NCI-H69 (cell line): ENCODE results near the gene TPPP3.
A peak's percentile ranks its signal among the peaks of the same experiment; 100 is the strongest.

ENCODE experiments used
- DNase-seq: peaks from one replicate; lab custom pipeline; 2025; lab: John Stamatoyannopoulos, UW

TPPP3 gene

GRCh38 chr16:67393111-67393787 lies at the start of gene TPPP3:
Gene TPPP3, minus strand, starts transcription at chr16:67393498. Its CDS starts 2,387 bp downstream, at chr16:67391111.
- peak; percentile 91 for DNase-seq

GRCh38 chr16:67442581-67443255 lies 49.4 kb upstream of the TPPP3 start:
- no peak for DNase-seq

- DNase-seq: peak; percentile 55
Observed at GRCh38 chr16:67441907-67442306, 48.6 kb upstream of the TPPP3 start.

- DNase-seq: peak; percentile 95
Observed at GRCh38 chr16:67441271-67441753, 48.0 kb upstream of the TPPP3 start.

GRCh38 chr16:67438824-67439393 lies 45.6 kb upstream of the TPPP3 start:
- DNase-seq: no peak

- no peak for DNase-seq
Observed at GRCh38 chr16:67438098-67438791, 44.9 kb upstream of the TPPP3 start.

GRCh38 chr16:67437513-67437912 lies 44.2 kb upstream of the TPPP3 start:
- DNase-seq: no peak

- DNase-seq: no peak
Observed at GRCh38 chr16:67436640-67437193, 43.4 kb upstream of the TPPP3 start.

- no peak for DNase-seq
Observed at GRCh38 chr16:67435758-67436164, 42.5 kb upstream of the TPPP3 start.

- DNase-seq: no peak
Observed at GRCh38 chr16:67433131-67433719, 39.9 kb upstream of the TPPP3 start.

GRCh38 chr16:67432506-67432890 lies 39.2 kb upstream of the TPPP3 start:
- DNase-seq: no peak

- peak; percentile 87 for DNase-seq
Observed at GRCh38 chr16:67431775-67432505, 38.6 kb upstream of the TPPP3 start.

- DNase-seq: peak; percentile 86
Observed at GRCh38 chr16:67430977-67431774, 37.9 kb upstream of the TPPP3 start, which contains the start of gene HSD11B2. Gene HSD11B2, plus strand, starts transcription at chr16:67431121. Its CDS starts 128 bp downstream, at chr16:67431249.

- peak; percentile 67 for DNase-seq
Observed at GRCh38 chr16:67430504-67430976, 37.2 kb upstream of the TPPP3 start.

- DNase-seq: no peak
Observed at GRCh38 chr16:67429799-67430503, 36.7 kb upstream of the TPPP3 start.

GRCh38 chr16:67429053-67429798 lies 35.9 kb upstream of the TPPP3 start:
- DNase-seq: peak; percentile 24

GRCh38 chr16:67428146-67428731 lies 34.9 kb upstream of the TPPP3 start:
- peak; percentile 81 for DNase-seq

- DNase-seq: no peak
Observed at GRCh38 chr16:67426950-67427349, 33.7 kb upstream of the TPPP3 start.
